GM18909 (cell line): ENCODE results near the gene PTPRT.

Experiments
- ATAC-seq: cut with Tn5 transposase; IDR thresholded peaks from one replicate; pipeline ENCODE4 v1.9.1; 2021; ENCODE audit warnings: mild to moderate bottlenecking; ENCODE audit not compliant: unreplicated experiment, poor library complexity

PTPRT gene

DNA sequence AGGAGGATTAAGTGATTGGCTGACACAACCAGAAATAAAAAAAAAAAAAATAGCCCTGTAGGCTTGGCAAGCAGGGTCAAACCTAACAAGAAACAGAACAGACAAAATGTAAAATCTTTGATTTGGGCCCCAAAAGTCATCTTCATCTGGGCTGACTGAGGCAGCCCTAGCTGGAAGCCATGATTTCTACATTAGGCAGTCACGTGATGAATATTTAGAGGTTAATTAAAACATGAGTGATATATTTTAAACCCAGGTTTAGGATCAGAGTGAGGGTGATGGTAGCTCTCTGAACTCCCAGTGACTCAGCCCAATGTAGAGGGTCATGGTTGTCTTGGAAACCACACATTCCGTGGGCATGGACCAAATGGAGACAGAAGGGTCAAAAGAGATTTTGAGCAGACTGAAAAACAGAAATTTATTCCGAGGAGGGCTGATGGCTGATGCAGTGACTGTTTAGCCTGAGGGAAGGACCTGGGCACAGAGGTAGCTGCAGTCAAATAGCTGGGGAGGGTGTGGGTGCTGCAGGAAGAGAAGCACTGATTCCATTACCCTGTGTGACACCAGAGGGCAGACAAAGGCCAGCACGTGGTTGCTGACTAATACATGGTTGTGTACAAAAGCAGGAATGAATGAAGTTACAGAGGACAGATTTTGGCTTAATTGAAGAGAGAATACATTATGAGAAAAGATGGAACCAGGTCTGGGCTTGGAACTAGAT is 998.4 kb downstream of the PTPRT start:
- ATAC-seq: no peak

DNA sequence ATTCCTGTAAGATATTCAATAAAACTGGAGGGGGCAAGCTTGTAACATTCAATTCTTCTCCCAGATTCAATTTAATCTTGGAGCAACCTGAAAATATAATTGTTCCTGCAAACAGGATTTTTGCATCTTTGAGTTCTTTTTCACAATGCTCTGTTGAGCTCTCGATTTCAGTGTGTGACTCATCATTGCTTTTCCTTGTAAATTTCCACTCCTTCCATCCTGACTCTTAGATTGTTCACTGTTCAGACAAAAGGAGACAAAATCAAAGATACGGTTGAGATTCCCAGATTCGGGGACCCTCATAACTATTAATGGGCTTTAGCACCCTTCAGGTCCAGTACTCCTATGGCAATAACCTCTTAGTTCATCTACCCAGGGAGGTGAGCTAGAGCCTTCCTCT is 999.6 kb downstream of the PTPRT start:
- no peak for ATAC-seq

DNA sequence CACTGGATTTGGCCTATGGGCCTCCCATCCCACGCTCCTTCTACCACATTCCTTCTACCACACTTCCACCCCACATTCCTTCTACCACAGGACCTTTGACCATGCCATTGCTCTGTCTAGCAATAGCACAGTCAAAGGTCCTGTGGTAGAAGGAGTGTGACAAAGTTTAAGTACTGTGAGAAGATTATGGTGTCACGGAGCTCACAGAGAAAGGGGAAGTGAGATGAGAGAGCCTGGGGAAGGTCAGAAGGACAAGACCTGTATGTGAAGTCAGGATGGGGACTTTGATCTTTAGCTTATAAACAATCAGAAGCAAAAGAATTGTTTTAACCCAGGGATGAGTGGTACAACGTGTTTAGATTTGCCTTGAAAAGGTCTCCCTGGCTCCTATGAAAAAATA is 1003.4 kb downstream of the PTPRT start:
- ATAC-seq: no peak

DNA sequence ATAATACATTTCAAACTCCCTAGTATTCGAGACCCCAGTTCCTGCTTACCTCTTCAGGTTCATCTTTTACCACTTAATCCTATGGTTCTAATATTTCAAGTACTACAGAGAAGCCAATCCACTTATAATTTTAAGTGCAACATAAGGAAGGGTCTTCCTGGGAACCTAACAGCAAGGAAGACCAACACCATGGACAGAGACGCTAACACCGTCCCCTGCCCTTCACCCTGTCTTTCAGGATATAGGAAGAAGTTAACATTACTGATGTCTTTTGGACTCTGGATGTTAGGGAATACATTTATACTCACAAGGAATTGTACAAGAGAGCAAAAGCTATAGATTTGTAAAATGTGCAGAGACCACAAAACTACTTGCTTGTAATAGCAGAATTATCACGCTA is 1006.6 kb downstream of the PTPRT start:
- ATAC-seq: no peak

DNA sequence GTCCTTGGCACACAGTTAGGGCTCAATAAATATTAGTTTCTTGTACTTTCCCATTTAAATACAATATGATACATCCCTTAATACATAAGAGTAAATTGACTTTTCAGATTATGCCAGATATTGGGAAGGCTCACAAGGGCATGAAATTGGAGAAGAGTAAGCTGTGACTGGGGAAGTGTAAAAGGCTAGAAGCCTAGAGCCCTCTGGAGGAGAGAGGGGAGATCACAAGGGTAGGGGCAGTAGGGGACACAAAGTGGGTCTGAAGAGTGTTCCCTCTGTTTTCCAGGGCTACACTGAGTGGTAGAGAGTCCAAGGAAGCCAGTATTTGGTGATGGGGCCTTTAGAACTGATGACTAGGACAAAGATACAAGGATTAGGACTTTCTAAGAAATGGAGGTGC is 1008.6 kb downstream of the PTPRT start:
- ATAC-seq: no peak

DNA sequence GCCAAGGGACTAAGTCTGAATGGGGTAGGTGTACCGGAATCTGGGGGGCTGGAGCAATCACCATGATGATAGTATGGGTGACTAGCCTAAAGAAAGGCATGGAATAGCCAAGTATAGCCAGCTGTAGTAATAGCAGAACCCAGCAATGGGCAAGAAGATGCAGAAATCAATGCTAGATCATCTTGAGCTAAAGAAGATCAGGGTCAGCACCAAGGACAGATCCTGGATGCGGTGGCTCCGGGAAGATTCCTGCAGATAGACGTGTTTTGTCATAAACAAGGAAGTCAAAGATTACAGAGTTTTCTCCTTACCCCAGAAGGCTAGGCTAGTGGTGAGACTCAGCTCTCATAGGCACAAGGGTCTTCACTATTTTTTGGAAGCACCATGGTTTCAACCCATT is 1009.9 kb downstream of the PTPRT start:
- ATAC-seq: no peak

DNA sequence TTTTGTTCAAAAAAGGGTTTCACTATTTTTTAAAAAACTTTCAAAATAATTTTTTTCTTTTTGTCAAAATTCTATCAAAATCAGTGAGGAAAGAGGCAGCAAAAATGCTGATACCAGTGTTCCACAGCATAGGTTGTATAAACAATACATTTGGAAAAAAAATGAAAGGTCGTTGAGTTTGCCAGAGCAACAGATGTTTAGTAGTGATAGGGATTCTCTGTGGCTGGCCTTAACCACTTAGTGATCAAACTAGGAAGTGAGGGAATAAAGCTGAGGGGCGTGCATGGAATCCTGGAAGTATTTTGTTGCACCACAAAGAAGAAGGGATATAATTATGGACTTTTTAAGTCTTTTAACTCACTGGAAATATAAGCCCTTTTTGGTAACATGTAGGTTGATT is 1016.3 kb downstream of the PTPRT start:
- ATAC-seq: no peak

DNA sequence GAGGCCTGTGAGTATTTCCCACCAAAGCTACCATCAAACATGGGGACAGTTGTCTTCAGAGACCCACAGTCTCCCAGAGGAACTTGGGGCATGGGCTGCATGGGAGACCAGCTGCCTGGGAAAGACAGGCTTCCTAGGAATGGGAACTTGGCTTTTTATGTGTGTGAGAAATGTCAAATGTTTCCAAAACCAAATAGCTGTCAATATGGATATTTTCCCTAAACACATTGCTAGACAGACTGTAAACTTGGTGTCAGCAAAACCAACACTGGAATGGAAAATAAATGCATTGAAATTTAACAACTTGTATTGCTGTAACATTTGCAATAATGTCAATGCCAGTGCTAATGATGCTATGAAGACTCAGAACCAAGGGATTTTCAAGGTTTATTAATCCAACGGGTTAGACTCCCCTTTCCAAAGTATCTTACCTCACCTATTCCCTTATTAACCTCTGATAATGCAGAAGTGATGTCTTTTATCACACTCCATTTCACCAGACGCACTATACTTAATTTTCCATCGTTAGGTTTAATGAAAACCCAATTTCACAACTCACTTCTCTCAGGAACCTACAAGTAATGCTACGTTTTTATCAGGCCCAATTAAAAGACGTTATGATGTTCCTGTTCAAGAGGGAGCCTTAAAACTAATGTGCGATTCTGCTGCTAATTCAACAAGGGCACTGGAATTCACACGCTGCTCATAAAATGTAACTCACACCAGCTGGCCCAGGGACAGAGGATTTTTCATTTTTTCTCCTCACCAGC is 1025.4 kb downstream of the PTPRT start:
- ATAC-seq: no peak

DNA sequence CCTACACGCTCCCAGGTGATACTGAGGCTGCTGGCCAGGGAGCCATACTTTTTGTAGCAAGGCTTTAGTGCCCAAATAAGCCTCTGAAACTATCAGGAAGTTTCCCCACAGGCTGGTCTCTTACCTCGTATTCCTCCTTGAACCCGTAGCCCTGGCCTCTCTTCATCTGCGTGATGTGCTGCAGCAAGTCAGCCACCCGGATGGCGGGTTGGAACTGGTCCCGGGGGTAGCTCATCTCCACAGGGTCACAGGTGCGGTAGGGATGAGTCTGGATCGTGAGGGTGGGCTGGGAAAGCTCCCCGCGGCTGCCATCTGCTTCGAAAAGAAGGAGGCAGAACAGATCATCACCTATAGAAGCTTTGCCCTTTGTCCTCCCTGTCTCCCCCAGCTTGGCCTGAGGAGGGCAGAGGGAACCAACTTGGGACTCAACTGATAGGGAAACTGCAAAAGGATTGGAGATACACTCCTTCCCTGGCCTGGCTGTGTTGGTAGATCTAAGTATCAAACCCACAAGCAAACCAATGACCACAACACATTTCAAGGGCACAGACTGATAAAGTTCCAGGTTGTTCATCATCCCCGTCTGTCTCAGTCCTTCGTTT is 1028.4 kb downstream of the PTPRT start:
- no peak for ATAC-seq

DNA sequence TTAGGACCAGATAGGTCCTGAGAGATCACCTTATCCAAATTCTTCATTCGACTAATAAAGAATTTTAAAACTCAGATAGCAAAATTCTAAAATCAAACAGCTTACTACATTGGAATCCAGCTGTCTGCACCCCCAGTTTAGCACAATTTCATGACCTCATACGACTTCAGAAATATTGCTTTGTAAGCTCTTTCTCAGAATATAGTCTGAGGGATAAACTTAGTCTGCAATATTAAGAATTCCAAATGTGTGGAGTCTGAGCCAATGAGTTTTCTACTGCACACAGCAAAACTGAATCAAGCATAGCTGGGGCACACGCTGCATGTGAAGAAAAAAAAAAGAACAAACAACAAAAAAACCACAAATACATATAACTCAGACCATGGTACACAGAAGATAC is 1029.9 kb downstream of the PTPRT start:
- no peak for ATAC-seq

DNA sequence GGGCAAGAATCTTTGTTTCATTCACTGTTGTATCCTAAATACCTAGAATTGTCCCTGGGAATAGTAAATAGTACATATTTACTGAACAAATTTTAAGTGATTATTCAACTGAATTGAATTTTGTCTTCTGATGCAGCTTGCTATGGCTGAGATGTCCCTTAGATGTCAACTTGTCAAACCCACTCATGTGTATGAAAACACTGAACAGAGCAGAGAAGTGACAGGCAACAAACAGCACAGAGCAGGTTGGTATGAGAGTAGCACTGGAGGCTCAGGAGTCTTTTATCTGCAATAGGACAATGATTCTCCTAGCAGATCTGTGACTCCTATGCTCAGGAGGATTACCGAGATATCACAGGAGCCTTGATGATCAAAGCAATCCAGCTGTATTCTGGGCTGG is 1031.4 kb downstream of the PTPRT start:
- no peak for ATAC-seq

DNA sequence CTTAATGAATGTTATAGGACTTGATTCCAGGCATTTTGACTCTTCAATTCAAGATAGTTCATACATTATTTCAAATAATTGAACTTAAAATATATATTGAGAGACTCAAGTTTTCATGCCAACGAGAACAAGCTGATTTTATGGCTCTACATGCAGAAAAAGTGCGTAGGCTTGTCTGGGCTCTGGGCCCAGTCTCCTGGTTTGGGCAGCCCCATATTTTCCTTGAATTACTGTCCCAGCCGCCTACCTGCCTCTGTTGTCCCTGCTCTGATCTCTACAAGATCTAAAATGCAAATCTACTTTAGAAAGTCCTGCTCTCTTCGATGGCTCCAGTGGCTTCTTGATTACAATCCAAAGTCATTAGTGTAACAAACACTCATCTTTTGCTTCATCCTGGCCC is 1034.1 kb downstream of the PTPRT start:
- no peak for ATAC-seq

DNA sequence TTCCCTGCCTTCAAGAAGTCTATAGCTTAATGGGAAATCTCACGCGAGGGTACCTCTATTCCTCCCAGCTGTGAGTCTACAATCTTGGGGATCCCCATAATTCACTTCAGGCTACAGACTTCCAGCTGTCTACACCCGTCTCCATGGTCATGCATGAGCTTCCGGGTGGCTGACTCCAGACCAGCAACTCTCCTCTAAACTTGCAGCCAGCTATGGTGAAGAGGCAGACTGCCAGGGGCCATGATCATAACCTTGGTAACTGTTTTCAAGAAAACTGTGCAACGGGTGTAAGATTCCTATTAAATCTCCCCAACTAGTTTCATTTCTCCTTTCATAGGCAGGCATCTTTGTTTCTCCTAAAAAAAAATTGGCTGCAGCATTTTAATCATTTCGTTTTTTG is 1037.1 kb downstream of the PTPRT start:
- no peak for ATAC-seq

DNA sequence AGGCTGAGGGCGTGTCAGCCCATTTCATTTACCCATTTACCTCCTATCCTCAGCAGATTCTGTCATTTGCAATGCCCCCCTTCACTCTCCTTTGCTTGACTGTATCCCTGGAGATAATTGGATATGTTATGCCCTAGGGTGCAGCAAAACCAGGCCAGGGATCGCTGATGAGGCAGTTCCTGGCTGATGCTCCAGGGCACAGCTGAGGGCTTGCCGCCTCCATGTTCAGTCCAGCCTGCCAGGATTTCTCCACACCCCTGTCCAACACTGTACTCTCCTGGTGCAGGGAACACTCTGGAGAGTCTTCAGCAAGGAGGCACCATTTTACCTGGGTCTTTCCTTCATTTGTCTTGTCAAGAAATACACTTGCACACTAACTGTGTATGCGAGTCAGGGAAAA is 1039.5 kb downstream of the PTPRT start:
- no peak for ATAC-seq

DNA sequence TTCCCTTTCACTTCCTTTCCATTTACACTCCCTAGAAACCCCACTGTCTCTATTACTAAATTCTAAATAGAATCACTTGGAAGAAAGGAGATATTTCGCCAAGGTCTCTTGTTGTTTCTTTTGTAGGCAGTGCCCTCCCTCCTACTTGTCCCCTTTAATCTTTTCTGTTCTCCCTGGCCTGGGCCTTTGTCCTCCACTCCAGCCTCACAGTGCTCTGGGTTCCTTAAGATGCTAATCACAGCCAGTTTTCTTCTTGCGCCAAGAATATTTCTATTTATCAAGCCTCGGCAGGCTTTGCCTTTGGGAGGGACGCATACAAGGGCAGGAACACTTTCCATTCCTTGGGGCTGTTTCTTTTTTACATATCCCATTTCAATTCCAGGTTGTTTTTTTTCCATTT is 1051.0 kb downstream of the PTPRT start:
- no peak for ATAC-seq

DNA sequence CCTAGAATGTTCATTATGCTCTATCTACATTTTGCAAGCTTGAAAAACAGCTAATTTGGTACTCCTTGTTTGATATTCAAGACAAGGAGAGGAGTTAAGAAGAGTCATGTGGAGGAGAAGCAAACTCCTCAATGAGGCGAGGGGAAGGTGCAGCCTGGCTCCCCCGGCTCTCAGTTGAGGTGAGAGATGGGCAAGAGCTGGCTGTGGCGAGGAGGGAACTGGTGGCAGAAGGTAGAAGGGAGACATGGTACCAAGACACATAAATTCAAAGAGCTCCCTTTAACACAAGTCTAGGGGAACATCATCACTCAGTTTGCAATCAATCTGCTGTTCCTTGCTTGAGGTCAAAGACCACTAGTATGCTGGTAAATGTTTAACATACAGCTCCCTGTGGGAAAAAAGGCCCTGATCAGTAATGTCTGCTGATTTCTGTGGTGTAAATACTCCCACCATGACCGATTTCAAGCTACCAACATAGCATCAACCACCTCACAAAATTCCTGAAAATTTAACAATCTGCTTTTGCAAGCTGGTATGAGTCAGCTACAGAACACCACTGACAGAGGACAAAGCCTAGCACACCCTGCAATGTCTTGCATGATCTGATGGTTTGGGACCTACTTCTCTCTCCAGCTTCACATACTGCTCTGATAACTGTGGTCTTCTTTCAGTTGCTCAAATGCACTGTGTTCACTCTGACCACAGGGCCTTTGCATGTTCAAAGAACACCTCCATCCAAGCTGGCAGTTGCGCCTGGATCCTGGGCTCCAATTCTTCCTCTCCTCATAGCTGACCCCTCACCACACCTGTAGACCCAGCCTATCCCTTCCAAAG is 1055.2 kb downstream of the PTPRT start:
- no peak for ATAC-seq

DNA sequence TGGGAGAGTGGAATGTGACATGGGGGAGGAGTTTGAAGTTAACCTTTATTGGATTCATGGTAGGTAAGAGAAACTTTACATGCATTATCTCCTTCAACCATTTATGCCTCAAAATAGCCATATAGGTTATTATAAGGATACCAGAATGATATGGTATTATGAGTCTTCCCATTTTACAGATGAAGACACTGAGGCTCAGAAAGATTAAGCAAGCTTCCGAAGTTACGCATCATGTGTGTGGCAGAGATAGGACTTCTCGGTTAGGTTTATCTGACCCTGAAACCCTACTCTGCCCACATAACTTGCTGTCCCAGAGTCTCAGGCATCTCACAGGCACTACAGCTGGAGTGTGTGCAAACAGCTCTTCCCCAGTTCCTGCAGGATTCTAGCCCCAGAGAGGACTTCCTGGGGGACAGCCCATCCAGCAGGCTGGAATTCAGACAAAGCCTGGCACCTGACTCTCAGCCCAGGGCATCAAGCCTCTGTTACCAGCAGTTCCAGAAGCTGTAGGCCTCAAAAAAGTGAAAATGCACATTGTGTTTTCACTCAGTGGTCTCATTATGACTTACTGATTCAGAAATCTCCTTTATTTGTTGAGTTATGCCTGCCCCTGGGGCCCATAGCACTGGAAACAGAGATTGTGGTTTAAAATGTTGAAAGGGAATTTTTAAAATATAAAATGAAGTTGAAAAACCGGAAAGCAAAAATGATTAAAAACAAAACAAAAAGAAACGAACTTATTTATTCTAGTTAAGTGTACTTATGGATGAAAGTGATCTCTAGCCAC is 1058.7 kb downstream of the PTPRT start:
- no peak for ATAC-seq

DNA sequence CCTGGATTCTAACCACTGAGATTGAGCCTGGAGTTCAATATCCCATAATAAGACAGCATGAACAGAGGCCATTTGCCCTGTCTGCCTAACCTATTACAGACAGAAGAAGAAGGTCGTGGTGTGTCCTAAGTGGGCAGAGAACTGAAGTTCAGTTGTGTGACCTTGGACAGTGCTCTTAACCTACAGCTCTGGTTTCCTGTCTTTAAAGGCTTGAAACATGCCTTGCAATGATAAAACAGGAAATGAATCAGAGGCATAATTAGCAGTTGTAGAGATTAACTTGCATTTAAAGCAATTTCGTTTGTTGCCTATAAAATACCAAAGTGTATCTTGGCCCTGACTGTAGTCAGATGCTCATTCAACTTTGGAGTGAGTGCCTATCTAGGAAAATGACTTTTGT is 1064.3 kb downstream of the PTPRT start:
- ATAC-seq: no peak

DNA sequence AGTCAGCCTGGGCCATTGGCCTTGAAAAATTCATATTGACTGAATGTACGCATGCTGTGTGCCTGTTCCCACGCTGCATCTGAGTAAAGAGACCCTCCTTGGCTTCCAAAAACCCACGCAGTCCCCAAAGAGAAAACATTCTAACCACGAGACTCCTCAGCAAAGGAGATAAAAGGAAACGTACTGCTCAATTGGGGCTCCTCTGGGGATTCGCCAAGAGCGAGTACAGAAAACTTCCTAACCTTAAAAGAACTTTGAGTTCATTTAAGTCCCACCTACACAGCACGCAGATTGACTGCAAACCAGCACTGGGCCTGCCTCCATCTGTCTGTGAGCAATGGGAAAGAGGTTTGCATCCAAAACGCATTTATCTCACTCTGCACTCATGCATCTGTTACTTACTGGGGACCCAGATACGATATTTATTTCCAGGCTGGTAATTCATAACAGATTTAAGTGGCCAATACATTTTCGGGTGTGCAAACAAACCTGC is 1065.7 kb downstream of the PTPRT start:
- no peak for ATAC-seq
